ENCODE measurements around the gene OR2AK2. TPM values are rescaled to one million over a fixed set of nuclear protein-coding genes. Genes with fewer than 3 reads are reported as not detected.
A peak's percentile ranks its signal among the peaks of the same experiment; 100 is the strongest.
"Not testable (repeated sequence)": the region's sequence is repeated elsewhere in the genome, so short reads cannot be mapped to it uniquely, and the experiment has no call there.

Gene OR2AK2
- total RNA-seq, 4 donors from 2014 or later: not detected

DNA sequence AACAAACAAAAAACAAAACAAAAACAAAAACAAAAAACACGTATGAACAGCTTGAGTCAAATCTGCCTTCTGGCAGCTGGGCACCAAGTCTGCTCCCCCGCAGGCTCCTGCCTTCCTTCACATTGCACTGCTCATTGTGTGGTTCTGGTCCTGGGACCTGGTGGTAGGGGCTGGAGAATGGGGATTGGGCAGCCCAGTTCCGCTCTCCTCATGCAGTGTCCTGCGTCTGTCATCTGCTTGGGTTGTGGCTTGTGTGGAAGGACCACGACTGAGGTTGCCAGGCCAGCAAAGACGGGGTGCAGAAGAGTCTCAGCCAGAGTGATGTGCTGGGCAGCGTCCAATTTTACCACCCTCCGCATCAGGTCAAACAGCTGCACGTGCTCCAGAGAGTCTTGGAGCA, 29.3 kb upstream of the OR2AK2 start:
- Histone ChIP-seq H3K27me3 (peaks cover 0 to 16% (median 8%) of the 10 kb centered on the region in 4 donors), H3K4me3 (no peak overlapping the region), H3K27ac (replicated peaks in 1 of 4) (no peak overlapping the region), H3K4me1 (no peaks in the 10 kb centered on the region), H3K36me3 (no peaks in the 10 kb centered on the region), H3K9me3 (peaks cover 0 to 15% (median 0%) of the 10 kb centered on the region in 4 donors)
- TF ChIP-seq POLR2AphosphoS5 (IDR thresholded peaks at IDR 0.05) (no peak), EP300 (IDR thresholded peaks at IDR 0.05) (no peak), CTCF (IDR thresholded peaks at IDR 0.05) (no peak), POLR2A (IDR thresholded peaks at IDR 0.05; ENCODE audit: low read depth) (no peak)
- WGBS: 90% methylated on average over 8 of the region's 9 CpGs
- intact Hi-C loops (cut with DNase I): no loop called here
- DNase-seq (ENCODE audit: extremely low spot score): no peak

DNA sequence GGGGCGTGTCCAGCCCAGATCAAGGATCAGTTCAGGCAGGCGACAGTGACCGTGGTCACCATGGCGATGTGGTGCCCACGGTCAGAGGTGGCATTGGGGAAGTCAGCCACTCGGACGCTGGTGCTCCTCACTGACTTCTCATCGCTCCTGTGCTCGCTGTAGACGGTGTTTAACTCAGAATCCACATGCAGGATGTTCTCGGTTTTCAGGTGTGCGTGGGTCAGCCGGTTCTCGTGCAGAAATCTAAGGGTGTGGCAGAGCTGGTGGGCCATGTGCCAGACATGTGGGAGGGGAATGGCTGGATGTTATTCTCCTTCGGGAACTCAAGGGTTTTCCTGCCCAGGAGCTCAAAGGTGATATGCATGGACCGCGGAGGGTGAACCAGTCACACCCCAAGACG, 28.6 kb upstream of the OR2AK2 start:
- H3K27me3 ChIP-seq: peaks cover 0 to 16% (median 8%) of the 10 kb centered on the region in 4 donors
- H3K9me3 ChIP-seq: peaks cover 0 to 15% (median 0%) of the 10 kb centered on the region in 4 donors
- no peak for DNase-seq (ENCODE audit: extremely low spot score)
- intact Hi-C loops (cut with DNase I): no loop called here
- no peak overlapping the region for H3K27ac ChIP-seq (replicated peaks in 1 of 4)
- TF ChIP-seq POLR2A (IDR thresholded peaks at IDR 0.05; ENCODE audit: low read depth) (no peak), CTCF (IDR thresholded peaks at IDR 0.05) (no peak), POLR2AphosphoS5 (IDR thresholded peaks at IDR 0.05) (no peak), EP300 (IDR thresholded peaks at IDR 0.05) (no peak)
- no peaks in the 10 kb centered on the region for H3K4me1 ChIP-seq
- H3K36me3 ChIP-seq: no peaks in the 10 kb centered on the region
- H3K4me3 ChIP-seq: no peak overlapping the region
- WGBS: 96% methylated on average over 15 of the region's 18 CpGs

GRCh38 chr1:247936965-247937734, 27.9 kb upstream of the OR2AK2 start:
- H3K27ac ChIP-seq (replicated peaks in 1 of 4); intact Hi-C loops (cut with DNase I); DNase-seq (ENCODE audit: extremely low spot score); H3K36me3 ChIP-seq; H3K4me1 ChIP-seq: not testable (repeated sequence)
- Histone ChIP-seq H3K4me3 (peak overlapping the region in 3 of 4 donors; percentile 27 to 56 (median 32)), H3K27me3 (peaks cover 0 to 16% (median 8%) of the 10 kb centered on the region in 4 donors), H3K9me3 (peaks cover 0 to 15% (median 0%) of the 10 kb centered on the region in 4 donors)
- 22% methylated on average over 14 of the region's 44 CpGs for WGBS
- peak in 1 of 3 experiments; percentile 50 for TF ChIP-seq CTCF (IDR thresholded peaks at IDR 0.05)

DNA sequence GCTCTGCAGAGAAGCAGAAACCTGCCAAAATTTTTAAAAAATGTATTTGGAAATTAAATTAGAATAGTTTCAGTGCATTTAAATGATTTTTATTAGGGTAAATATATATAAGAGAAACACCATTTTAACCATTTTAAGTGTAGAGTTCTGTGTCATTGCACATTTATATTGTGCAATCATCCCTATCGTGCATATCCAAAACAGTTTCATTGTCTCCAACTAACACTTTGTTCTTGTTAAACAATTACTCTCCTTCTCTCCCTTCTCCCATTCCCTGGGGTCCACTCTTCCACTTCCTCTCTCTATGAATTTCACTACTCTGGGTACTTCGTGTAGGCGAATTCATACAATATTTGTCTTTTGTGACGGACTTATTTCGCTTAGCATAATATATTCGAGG, 22.4 kb upstream of the OR2AK2 start:
- peaks cover 0 to under 1% (median 0%) of the 10 kb centered on the region in 4 donors for H3K27me3 ChIP-seq
- no peak overlapping the region for H3K4me3 ChIP-seq
- DNase-seq (ENCODE audit: extremely low spot score): no peak
- no peaks in the 10 kb centered on the region for H3K4me1 ChIP-seq
- H3K27ac ChIP-seq (replicated peaks in 1 of 4): no peak overlapping the region
- intact Hi-C loops (cut with DNase I): no loop called here
- no peak for TF ChIP-seq POLR2AphosphoS5 (IDR thresholded peaks at IDR 0.05)
- no peaks in the 10 kb centered on the region for H3K36me3 ChIP-seq
- peaks cover 0 to 8% (median 0%) of the 10 kb centered on the region in 4 donors for H3K9me3 ChIP-seq
- WGBS: 75% methylated on average over 6 of the region's 6 CpGs

- TF ChIP-seq POLR2AphosphoS5 (IDR thresholded peaks at IDR 0.05) (no peak), POLR2A (IDR thresholded peaks at IDR 0.05; ENCODE audit: low read depth) (no peak), CTCF (IDR thresholded peaks at IDR 0.05) (no peak), EP300 (IDR thresholded peaks at IDR 0.05) (no peak)
- H3K4me1 ChIP-seq: no peaks in the 10 kb centered on the region
- DNase-seq (ENCODE audit: extremely low spot score): no peak
- H3K4me3 ChIP-seq: no peak within 1 kb of the TSS
- H3K36me3 ChIP-seq: no peaks in the 10 kb centered on the region
- H3K27me3 ChIP-seq: no peaks in the 10 kb centered on the region
- intact Hi-C loops (cut with DNase I): no loop called here
- 79% methylated on average over 3 of the region's 3 CpGs for WGBS
- H3K9me3 ChIP-seq: peaks cover 0 to 8% (median 0%) of the 10 kb centered on the region in 4 donors
- no peak within 1 kb of the TSS for H3K27ac ChIP-seq (replicated peaks in 1 of 4)
Measured at GRCh38 chr1:247948558-247948957, 16.5 kb upstream of the OR2AK2 start, which contains the start of gene OR2L8. Gene OR2L8 (plus strand): TSS chr1:247948858. CDS start chr1:247948858, 0 bp downstream.
